ENCODE data around the gene SMDT1.

GRCh38 chr22:42062506-42063170, 16.9 kb upstream of the SMDT1 start:
- TF ChIP-seq POLR2AphosphoS5 (IDR thresholded peaks at IDR 0.05; ENCODE audit: borderline replicate concordance, low read depth, low read length), result no peak
- no peak for TF ChIP-seq EZH2 (IDR thresholded peaks at IDR 0.05)
- no peak for TF ChIP-seq FOXP2 (optimal IDR thresholded peaks at IDR 0.05; ENCODE audit: control extremely low read depth, extremely low read length, insufficient read depth)
